ENCODE results near the gene ZNF497.

- TF ChIP-seq CTCF (IDR thresholded peaks at IDR 0.05; ENCODE audit: control extremely low read depth in 1 of 3, insufficient read depth in 1 of 3, low read depth in 1 of 3, low read length in 3 of 3) (no peak), CHD7 (IDR thresholded peaks at IDR 0.05; ENCODE audit: insufficient replicate concordance, low read length) (no peak), SP1 (IDR thresholded peaks at IDR 0.05; ENCODE audit: low read depth, low read length) (no peak), ZNF274 (IDR thresholded peaks at IDR 0.05; ENCODE audit: borderline replicate concordance, extremely low read depth, low read length) (no peak), JUN (IDR thresholded peaks at IDR 0.05; ENCODE audit: low read depth, low read length) (no peak), YY1 (IDR thresholded peaks at IDR 0.05; ENCODE audit: low read depth, low read length) (no peak), GABPA (IDR thresholded peaks at IDR 0.05; ENCODE audit: borderline replicate concordance, insufficient read depth, low read length) (no peak), MAFK (IDR thresholded peaks at IDR 0.05; ENCODE audit: low read depth, low read length) (no peak)
Measured at GRCh38 chr19:58355215-58355796, 7.2 kb downstream of the ZNF497 start.

Measured in H1 (cell line).